ENCODE measurements around the gene CAPN14.

DNA sequence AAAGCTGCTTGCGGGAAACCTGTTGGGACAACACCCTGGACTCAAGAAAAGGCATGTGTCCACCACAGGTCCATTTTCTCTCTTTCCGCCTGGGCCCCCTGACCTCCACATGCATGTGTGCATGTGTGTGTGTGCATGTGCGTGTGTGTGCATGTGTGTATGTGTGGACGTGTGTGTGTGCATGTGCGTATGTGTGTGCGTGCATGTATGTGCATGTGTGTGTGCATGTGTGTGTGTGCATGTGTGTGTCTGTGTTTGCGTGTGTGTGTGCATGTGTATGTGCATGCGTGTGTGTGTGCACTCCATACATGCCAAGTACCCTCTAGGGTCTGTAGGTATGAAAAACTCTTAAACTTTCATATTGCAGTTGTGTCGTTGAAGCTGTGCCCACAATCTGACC lies 16.3 kb downstream of the CAPN14 start:
- TF ChIP-seq, protein P1, sequence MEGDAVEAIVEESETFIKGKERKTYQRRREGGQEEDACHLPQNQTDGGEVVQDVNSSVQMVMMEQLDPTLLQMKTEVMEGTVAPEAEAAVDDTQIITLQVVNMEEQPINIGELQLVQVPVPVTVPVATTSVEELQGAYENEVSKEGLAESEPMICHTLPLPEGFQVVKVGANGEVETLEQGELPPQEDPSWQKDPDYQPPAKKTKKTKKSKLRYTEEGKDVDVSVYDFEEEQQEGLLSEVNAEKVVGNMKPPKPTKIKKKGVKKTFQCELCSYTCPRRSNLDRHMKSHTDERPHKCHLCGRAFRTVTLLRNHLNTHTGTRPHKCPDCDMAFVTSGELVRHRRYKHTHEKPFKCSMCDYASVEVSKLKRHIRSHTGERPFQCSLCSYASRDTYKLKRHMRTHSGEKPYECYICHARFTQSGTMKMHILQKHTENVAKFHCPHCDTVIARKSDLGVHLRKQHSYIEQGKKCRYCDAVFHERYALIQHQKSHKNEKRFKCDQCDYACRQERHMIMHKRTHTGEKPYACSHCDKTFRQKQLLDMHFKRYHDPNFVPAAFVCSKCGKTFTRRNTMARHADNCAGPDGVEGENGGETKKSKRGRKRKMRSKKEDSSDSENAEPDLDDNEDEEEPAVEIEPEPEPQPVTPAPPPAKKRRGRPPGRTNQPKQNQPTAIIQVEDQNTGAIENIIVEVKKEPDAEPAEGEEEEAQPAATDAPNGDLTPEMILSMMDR (IDR thresholded peaks at IDR 0.05): no peak
- no peak for TF ChIP-seq POLR2A (IDR thresholded peaks at IDR 0.05)
